ENCODE data around the gene KLK13.

Gene KLK13

GRCh38 chr19:51020988-51021651, 43.8 kb downstream of the KLK13 start:
- peak; percentile 65 for DNase-seq (ENCODE audit: low spot score)
- peak; percentile 43 for TF ChIP-seq CTCF (IDR thresholded peaks at IDR 0.05; ENCODE audit: extremely low read depth, missing control alignments)

- TF ChIP-seq CTCF (IDR thresholded peaks at IDR 0.05; ENCODE audit: extremely low read depth, missing control alignments) = no peak
- DNase-seq (ENCODE audit: low spot score) = no peak
Measured at GRCh38 chr19:51019544-51019925, 45.4 kb downstream of the KLK13 start, which contains the start of gene KLK10. KLK10 (minus strand) TSS chr19:51019709; CDS start chr19:51019130, 579 bp downstream.

- DNase-seq (ENCODE audit: low spot score) = no peak
- no peak for TF ChIP-seq CTCF (IDR thresholded peaks at IDR 0.05; ENCODE audit: extremely low read depth, missing control alignments)
Measured at GRCh38 chr19:51018745-51019543, 45.9 kb downstream of the KLK13 start.

GRCh38 chr19:51016798-51017683, 47.9 kb downstream of the KLK13 start:
- peak; percentile 74 for TF ChIP-seq CTCF (IDR thresholded peaks at IDR 0.05; ENCODE audit: extremely low read depth, missing control alignments)

GRCh38 chr19:51015691-51016267, 49.1 kb downstream of the KLK13 start:
- no peak for TF ChIP-seq CTCF (IDR thresholded peaks at IDR 0.05; ENCODE audit: extremely low read depth, missing control alignments)
- no peak for DNase-seq (ENCODE audit: low spot score)

More at GRCh38 chr19:51016798-51017683, 47.9 kb downstream of the KLK13 start:
- DNase-seq (ENCODE audit: low spot score) = peak; percentile 83

GRCh38 chr19:51014242-51014641, 50.6 kb downstream of the KLK13 start:
- DNase-seq (ENCODE audit: low spot score) = no peak
- no peak for TF ChIP-seq CTCF (IDR thresholded peaks at IDR 0.05; ENCODE audit: extremely low read depth, missing control alignments)
